GM12865 (cell line): ENCODE data around the gene MTERF2.
"Not testable (repeated sequence)": the region's sequence is repeated elsewhere in the genome, so short reads cannot be mapped to it uniquely, and the experiment has no call there.

Source experiments
- DNase-seq: peaks from one replicate; pipeline ENCODE4 v3.0.0; 2010; ENCODE audit warnings: low read depth
- H3K4me3 ChIP-seq: 2 replicates; pipeline ENCODE4 v1.5.1; 2011; ENCODE audit warnings: mild to moderate bottlenecking, low read depth, low read length, control low read depth
- CTCF ChIP-seq: IDR thresholded peaks from 2 replicates; pipeline ENCODE4 v1.5.1; 2011; ENCODE audit warnings: low read length, control low read depth, low read depth, inconsistent platforms; ENCODE audit not compliant: insufficient read depth; ENCODE audit errors: missing control alignments

Gene MTERF2

DNA sequence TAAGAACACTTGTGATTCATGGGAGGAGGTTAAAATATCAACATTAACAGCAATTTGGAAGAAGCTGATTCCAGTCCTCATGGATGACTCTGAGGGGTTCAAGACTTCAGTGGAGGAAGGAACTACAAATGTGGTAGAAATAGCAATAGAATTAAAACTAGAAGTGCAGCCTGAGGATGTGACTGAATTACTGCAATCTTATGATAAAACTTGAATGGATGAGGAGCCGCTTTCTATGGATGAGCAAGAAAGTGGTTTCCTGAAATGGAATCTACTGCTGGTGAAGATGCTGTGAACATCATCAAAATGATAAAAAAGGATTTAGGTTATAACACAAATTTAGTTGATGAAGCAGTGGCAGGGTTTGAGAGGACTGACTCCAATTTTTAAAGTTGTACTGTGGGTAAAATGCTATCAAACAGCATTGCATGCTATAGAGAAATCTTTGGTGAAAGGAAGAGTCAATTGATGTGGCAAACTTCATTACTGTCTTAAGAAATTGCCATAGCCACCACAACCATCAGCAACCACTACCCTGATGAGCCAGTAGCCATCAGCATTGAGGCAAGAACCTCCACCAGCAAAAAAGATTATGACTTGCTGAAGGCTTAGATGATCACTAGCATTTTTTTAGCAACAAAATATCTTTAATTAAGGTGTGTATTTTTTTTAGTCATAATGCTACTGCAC is 25.9 kb upstream of the MTERF2 start:
- TF ChIP-seq CTCF, result no peak
- H3K4me3 ChIP-seq, result no peak overlapping the region
- no peak for DNase-seq

DNA sequence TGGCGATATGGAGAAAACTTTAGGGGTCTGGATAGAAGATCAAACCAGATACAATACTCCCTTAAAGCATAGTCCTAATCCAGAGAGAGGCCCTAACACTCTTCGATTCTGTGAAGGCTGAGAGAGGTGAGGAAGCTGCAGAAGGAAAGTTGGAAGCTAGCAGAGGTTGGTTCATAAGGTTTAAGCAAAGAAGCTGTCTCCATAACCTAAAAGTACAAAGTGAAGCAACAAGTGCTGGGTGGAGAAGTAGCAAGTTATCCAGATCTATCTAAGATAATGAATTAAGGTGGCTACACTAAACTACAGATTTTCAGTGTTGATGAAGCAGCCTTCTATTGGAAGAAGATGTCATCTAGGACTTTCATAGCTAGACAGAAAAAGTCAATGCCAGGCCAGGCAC is 24.6 kb upstream of the MTERF2 start:
- no peak for TF ChIP-seq CTCF
- no peak for DNase-seq
- no peak overlapping the region for H3K4me3 ChIP-seq

- TF ChIP-seq CTCF, result no peak
- DNase-seq, result no peak
- no peak overlapping the region for H3K4me3 ChIP-seq
These were observed 20.5 kb upstream of the MTERF2 start for GRCh38 chr12:107007411-107007810.

DNA sequence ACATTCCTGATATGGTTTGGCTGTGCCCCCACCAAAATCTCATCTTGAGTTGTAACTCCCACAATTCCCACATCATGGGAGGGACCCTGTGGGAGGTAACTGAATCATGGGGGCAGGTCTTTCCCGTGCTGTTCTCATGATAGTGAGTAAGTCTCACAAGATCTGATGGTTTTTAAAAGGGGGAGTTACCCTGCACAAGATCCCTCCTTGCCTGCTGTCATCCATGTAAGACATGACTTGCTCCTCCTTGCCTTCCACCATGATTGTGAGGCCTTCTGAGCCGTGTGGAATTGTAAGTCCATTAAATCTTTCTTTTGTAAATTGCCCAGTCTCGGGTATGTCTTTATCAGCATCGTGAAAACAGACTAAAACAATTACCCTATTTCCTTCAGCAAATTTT is 15.7 kb upstream of the MTERF2 start:
- not testable (repeated sequence) for H3K4me3 ChIP-seq, DNase-seq

DNA sequence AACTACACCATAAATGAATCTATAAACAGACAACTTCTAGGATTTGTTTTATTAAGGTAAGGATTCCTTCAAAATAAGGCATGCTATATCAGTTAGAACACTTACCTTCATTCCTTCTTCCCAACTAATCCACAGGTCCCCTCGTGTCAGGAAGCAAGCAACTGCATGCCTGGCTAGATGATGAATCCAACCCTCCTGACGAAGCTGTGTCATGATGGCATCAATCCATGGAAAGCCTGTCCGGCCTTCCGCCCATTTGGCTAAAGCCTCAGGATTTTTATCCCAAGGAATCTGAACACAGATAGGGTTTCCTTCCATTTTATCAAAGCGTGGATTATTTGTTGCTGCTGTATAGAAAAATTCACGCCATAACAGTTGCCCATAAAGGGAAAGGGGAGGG is 12.5 kb upstream of the MTERF2 start:
- no peak overlapping the region for H3K4me3 ChIP-seq
- TF ChIP-seq CTCF, result no peak
- DNase-seq, result no peak

DNA sequence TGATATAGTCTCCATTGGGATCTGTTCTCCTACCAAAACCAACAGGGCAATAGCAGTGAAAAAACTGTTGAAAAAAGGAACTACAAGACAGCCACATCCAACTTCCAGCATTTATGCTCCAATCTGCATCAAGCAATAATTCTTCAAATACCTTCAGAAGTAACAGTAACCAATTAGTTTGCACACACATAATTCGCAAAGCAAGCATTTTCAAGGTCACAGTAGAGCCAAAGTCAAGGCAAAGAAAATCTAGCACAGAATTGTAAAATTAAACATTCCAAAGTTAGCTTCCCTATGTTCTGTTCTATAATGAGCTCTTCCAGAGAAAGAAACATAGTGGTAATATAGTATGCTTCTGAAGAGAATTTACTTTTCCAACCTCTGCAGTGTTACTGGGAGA is 11.0 kb upstream of the MTERF2 start:
- DNase-seq, result no peak
- TF ChIP-seq CTCF, result no peak
- H3K4me3 ChIP-seq, result no peak overlapping the region

DNA sequence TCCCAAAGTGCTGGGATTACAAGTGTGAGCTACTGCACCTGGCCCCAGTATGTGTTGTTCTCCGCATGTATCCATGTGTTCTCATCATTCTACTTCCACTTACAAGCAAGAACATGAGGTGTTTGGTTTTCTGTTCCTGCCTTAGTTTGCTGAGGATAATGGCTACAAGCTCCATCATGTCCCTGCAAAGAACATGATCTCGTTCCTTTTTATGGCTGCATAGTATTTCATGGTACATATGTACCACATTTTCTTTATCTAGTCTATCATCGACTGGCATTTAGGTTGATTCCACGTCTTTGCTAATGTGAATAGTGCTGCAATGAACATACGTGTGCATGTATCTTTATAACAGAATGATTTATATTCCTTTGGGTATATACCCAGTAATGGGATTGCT is 9.2 kb upstream of the MTERF2 start:
- H3K4me3 ChIP-seq, DNase-seq: not testable (repeated sequence)

DNA sequence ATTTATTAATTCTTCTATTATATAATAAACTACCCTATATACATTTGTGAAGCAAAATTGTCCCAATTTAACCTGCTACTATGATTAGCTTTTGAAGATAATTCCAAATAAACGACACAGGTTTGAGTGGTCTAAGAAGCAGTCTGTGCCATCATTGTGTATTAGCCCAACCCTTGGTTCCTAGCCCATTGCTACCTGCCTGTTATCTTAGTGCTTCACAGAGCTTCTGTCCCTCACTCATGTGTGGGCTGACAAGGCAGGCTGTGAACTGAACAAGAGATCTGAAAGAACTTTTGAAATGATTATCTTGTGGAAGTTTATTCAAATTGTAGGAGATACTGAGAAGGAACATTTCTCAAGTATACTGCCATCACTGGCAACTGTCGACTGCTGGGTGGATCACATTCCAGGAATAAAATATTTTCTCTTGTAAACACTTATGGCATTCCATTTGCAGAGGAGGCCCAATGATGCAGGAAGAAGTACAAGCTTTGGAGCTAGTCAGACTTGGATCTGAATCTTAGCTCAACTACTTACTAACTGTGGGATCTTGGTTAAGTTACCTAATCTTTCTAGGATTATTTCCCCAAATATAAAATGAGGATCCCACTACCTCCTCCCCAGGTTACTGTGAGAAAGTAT is 7.8 kb upstream of the MTERF2 start:
- no peak for TF ChIP-seq CTCF
- H3K4me3 ChIP-seq, result no peak overlapping the region
- no peak for DNase-seq
